Testis (tissue), 2 donors: ENCODE results near the gene ESR1.

Experiments used
- CTCF ChIP-seq, 3 experiments: fragments of 450-650 bp in 2 of 3; fragments of 200-600 bp in 1 of 3; sonication (generic) in 1 of 3; IDR thresholded peaks; one replicate each; pipeline ENCODE4 v1.5.1; 2016 to 2019; ENCODE audit warnings: antibody characterized with exemption in 3 of 3, mild to moderate bottlenecking in 2 of 3, moderate library complexity in 1 of 3
- POLR2A ChIP-seq: fragments of 450-650 bp; IDR thresholded peaks from one replicate; pipeline ENCODE4 v1.6.1; 2017; ENCODE audit warnings: antibody characterized with exemption, mild to moderate bottlenecking, moderate library complexity

- TF ChIP-seq POLR2A (no peak), CTCF (IDR thresholded peaks at IDR 0.05) (no peak)
Observed at GRCh38 chr6:152004896-152005295, 197.4 kb downstream of the ESR1 start.
